GM23248 (cell line): Measurements from ENCODE around the gene USP48. TPM values are rescaled to one million over a fixed set of nuclear protein-coding genes. Genes with fewer than 3 reads are reported as not detected.

Experiments used
- DNase-seq: peaks from one replicate; pipeline ENCODE4 v3.0.0-alpha.2; 2015
- H2AFZ ChIP-seq: fragments of 200-600 bp; sonication (generic); 2 replicates; pipeline ENCODE4 v1.6.1; 2016; ENCODE audit warnings: antibody characterized with exemption
- H3F3A ChIP-seq: fragments of 200-600 bp; sonication (generic); 2 replicates; pipeline ENCODE4 v1.6.1; 2016; ENCODE audit warnings: mild to moderate bottlenecking, antibody characterized with exemption, mixed run types; ENCODE audit not compliant: insufficient read depth
- H3K27ac ChIP-seq: fragments of 200-600 bp; sonication (generic); 2 replicates; pipeline ENCODE4 v1.5.1; 2016; ENCODE audit warnings: mild to moderate bottlenecking
- H3K27me3 ChIP-seq: fragments of 200-600 bp; sonication (generic); replicated peaks from 2 replicates; pipeline ENCODE4 v1.6.1; 2016; ENCODE audit warnings: mild to moderate bottlenecking; ENCODE audit not compliant: insufficient read depth
- H3K36me3 ChIP-seq: fragments of 200-600 bp; sonication (generic); 2 replicates; pipeline ENCODE4 v1.6.1; 2016; ENCODE audit warnings: low read depth, mild to moderate bottlenecking
- H3K4me1 ChIP-seq: fragments of 200-600 bp; sonication (generic); 2 replicates; pipeline ENCODE4 v1.6.1; 2016; ENCODE audit warnings: mild to moderate bottlenecking; ENCODE audit not compliant: insufficient read depth
- H3K4me2 ChIP-seq: fragments of 200-600 bp; sonication (generic); one replicate; pipeline ENCODE4 v1.6.1; 2016; ENCODE audit warnings: mild to moderate bottlenecking; ENCODE audit not compliant: unreplicated experiment
- H3K4me3 ChIP-seq: fragments of 200-600 bp; sonication (generic); 2 replicates; pipeline ENCODE4 v1.5.1; 2016; ENCODE audit warnings: mild to moderate bottlenecking
- H3K79me2 ChIP-seq: fragments of 200-600 bp; sonication (generic); 2 replicates; pipeline ENCODE4 v1.6.1; 2016; ENCODE audit warnings: mild to moderate bottlenecking; ENCODE audit not compliant: insufficient read depth
- H3K9ac ChIP-seq: fragments of 200-600 bp; sonication (generic); 2 replicates; pipeline ENCODE4 v1.6.1; 2016; ENCODE audit warnings: mild to moderate bottlenecking
- H3K9me2 ChIP-seq: fragments of 200-600 bp; sonication (generic); 2 replicates; pipeline ENCODE4 v1.6.1; 2016; ENCODE audit warnings: mixed run types, mild to moderate bottlenecking, moderate library complexity; ENCODE audit not compliant: insufficient read depth
- H3K9me3 ChIP-seq: fragments of 200-600 bp; sonication (generic); one replicate; pipeline ENCODE4 v1.6.1; 2017; ENCODE audit warnings: low read depth
- H4K20me1 ChIP-seq: fragments of 200-600 bp; sonication (generic); 2 replicates; pipeline ENCODE4 v1.6.0; 2016; ENCODE audit not compliant: insufficient read depth
- EZH2 ChIP-seq: fragments of 200-600 bp; sonication (generic); IDR thresholded peaks from 2 replicates; pipeline ENCODE4 v1.6.1; 2018; ENCODE audit warnings: antibody characterized with exemption, mild to moderate bottlenecking; ENCODE audit not compliant: insufficient read depth, poor library complexity, severe bottlenecking
- EZH2phosphoT487 ChIP-seq: fragments of 200-600 bp; sonication (generic); IDR thresholded peaks from 2 replicates; pipeline ENCODE4 v1.6.1; 2018; ENCODE audit warnings: antibody characterized with exemption, moderate library complexity, mild to moderate bottlenecking, low read depth; ENCODE audit not compliant: insufficient read depth
- WGBS, 2 experiments: methylation state at CpG; one replicate each; pipeline ENCODE4 v1.1.6; 2015 to 2017; ENCODE audit warnings: low lambda C conversion rate in 2 of 2, low coverage in 1 of 2; ENCODE audit errors: missing lambda C conversion rate in 2 of 2; 5-methylcytosine and 5-hydroxymethylcytosine counted together
- in situ Hi-C: fragments of 300-500 bp; cut with MboI; formaldehyde crosslinking; loops from 2 replicates; pipeline ENCODE4 v1.15.0; 2020
- polyA plus RNA-seq: library from polyadenylated mRNA; unstranded; fragments of >200 nt; fragmentation: Nextera tagmentation; extraction: Ambion mirVana; gene quantifications from 2 replicates; pipeline ENCODE4 v1.2.1, GENCODE V29; 2016
- total RNA-seq: library from RNA; depleted of rRNA; stranded (reverse); fragments of >200 nt; shearing (Covaris generic); gene quantifications from 2 replicates; pipeline ENCODE4 v1.2.3, GENCODE V29; 2014

The USP48 gene
- total and polyA plus RNA-seq, 2 experiments from 2014 or later = 34.3 to 60.4 TPM

DNA sequence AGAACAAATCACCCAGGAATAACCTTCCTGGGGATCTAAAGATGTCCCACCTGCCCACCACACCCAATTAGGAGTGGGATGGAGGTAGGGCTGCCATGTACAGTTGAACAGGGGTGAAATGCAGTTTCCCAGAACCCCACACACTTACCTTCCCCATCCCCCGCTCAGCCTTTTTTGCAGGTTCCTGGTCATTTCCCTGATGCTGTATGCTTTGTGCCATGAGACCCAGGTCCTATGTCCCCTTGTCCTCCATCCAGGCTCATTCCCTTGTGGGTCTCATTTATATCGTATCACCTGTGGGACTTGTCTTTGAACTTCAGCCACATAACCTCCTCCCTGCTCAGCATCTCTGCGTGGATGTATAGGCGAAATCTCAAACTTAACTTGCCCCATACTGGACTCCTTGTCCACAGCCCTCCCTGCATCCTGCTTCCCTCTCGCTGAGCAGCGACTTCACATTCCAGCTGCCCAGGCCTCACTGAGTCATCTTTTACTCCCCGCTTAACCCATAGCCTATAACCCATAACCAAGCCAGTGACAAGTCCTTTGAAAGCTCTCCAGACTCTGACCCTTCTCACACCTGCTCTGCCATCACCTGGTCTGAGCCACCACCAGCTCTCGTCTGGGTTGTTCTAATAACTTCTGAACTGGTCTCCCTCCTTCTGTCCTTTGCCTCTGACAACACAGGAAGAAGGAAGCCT, 33.8 kb upstream of the USP48 start:
- no peak overlapping the region for H3K4me2 ChIP-seq
- no peak overlapping the region for H3K4me3 ChIP-seq
- peaks cover 46% of the 10 kb centered on the region for H3F3A ChIP-seq
- H3K79me2 ChIP-seq = no peaks in the 10 kb centered on the region
- no peak for TF ChIP-seq EZH2phosphoT487
- no peak for TF ChIP-seq EZH2
- peak; percentile 48 for DNase-seq
- H3K36me3 ChIP-seq = peaks cover 27% of the 10 kb centered on the region
- H4K20me1 ChIP-seq = peaks cover 3% of the 10 kb centered on the region; the same call in 1 of the 2 replicates
- in situ Hi-C loops = no loop called here
- WGBS, 2 experiments = 77 to 84% methylated on average over 8 of the region's 8 CpGs
- H3K9me3 ChIP-seq = no peaks in the 10 kb centered on the region
- H3K9me2 ChIP-seq = no peaks in the 10 kb centered on the region
- H3K4me1 ChIP-seq = no peaks in the 10 kb centered on the region
- H2AFZ ChIP-seq = no peak overlapping the region
- no peak overlapping the region for H3K27ac ChIP-seq
- no peaks in the 10 kb centered on the region for H3K27me3 ChIP-seq
- no peak overlapping the region for H3K9ac ChIP-seq

GRCh38 chr1:21815724-21816321, 32.9 kb upstream of the USP48 start:
- peaks cover 17% of the 10 kb centered on the region for H3K36me3 ChIP-seq
- no peaks in the 10 kb centered on the region for H3K27me3 ChIP-seq
- H2AFZ ChIP-seq = no peak overlapping the region
- DNase-seq = peak; percentile 40
- H3K4me2 ChIP-seq = no peak overlapping the region
- H4K20me1 ChIP-seq = peaks cover 3% of the 10 kb centered on the region; the same call in 1 of the 2 replicates
- H3K79me2 ChIP-seq = no peaks in the 10 kb centered on the region
- H3F3A ChIP-seq = peaks cover 41% of the 10 kb centered on the region
- H3K4me3 ChIP-seq = no peak overlapping the region
- no peaks in the 10 kb centered on the region for H3K9me2 ChIP-seq
- TF ChIP-seq EZH2phosphoT487 (no peak), EZH2 (no peak)
- H3K9me3 ChIP-seq = no peaks in the 10 kb centered on the region
- H3K9ac ChIP-seq = no peak overlapping the region
- in situ Hi-C loops = no loop called here
- no peaks in the 10 kb centered on the region for H3K4me1 ChIP-seq
- no peak overlapping the region for H3K27ac ChIP-seq
- 79 to 80% methylated on average over 10 to 12 of the region's 12 CpGs for WGBS, 2 experiments

GRCh38 chr1:21814981-21815582, 32.1 kb upstream of the USP48 start:
- Histone ChIP-seq H3K27me3 (no peaks in the 10 kb centered on the region), H3K27ac (no peak overlapping the region), H3K4me2 (no peak overlapping the region), H3K36me3 (peaks cover 13% of the 10 kb centered on the region; the same call in 1 of the 2 replicates), H3K4me3 (no peak overlapping the region), H4K20me1 (peaks cover 3% of the 10 kb centered on the region; the same call in 1 of the 2 replicates), H3K79me2 (no peaks in the 10 kb centered on the region), H3K9ac (no peak overlapping the region), H3K9me2 (no peaks in the 10 kb centered on the region), H3K4me1 (no peaks in the 10 kb centered on the region), H2AFZ (no peak overlapping the region), H3K9me3 (no peaks in the 10 kb centered on the region), H3F3A (peaks cover 36% of the 10 kb centered on the region)
- in situ Hi-C loops = no loop called here
- no peak for TF ChIP-seq EZH2phosphoT487
- TF ChIP-seq EZH2 = no peak
- 95 to 98% methylated on average over 15 of the region's 15 CpGs for WGBS, 2 experiments
- no peak for DNase-seq

GRCh38 chr1:21814241-21814918, 31.4 kb upstream of the USP48 start:
- H3K79me2 ChIP-seq = no peaks in the 10 kb centered on the region
- H3K36me3 ChIP-seq = peaks cover 7% of the 10 kb centered on the region; the same call in 1 of the 2 replicates
- H3K4me3 ChIP-seq = no peak overlapping the region
- no peak overlapping the region for H3K27ac ChIP-seq
- WGBS, 2 experiments = 27 to 36% methylated on average over 51 to 65 of the region's 65 CpGs
- no peaks in the 10 kb centered on the region for H3K27me3 ChIP-seq
- in situ Hi-C loops = no loop called here
- TF ChIP-seq EZH2 = no peak
- TF ChIP-seq EZH2phosphoT487 = no peak
- H2AFZ ChIP-seq = no peak overlapping the region
- DNase-seq = no peak
- H3K4me2 ChIP-seq = no peak overlapping the region
- H3K9me2 ChIP-seq = no peaks in the 10 kb centered on the region
- H3K9ac ChIP-seq = no peak overlapping the region
- H4K20me1 ChIP-seq = peaks cover 3% of the 10 kb centered on the region; the same call in 1 of the 2 replicates
- H3K9me3 ChIP-seq = no peaks in the 10 kb centered on the region
- no peaks in the 10 kb centered on the region for H3K4me1 ChIP-seq
- peaks cover 30% of the 10 kb centered on the region for H3F3A ChIP-seq
